GM12878 (cell line): Measurements from ENCODE around the gene DCUN1D4. TPM values are rescaled to one million over a fixed set of nuclear protein-coding genes. Genes with fewer than 3 reads are reported as not detected.

Source experiments
- ASH2L ChIP-seq: fragments of 300-600, 200-600 bp; sonication (generic); IDR thresholded peaks from 2 replicates; pipeline ENCODE4 v1.6.1; 2017; ENCODE audit warnings: low read depth, mild to moderate bottlenecking, borderline replicate concordance
- BHLHE40 ChIP-seq, 2 experiments: fragments of 450-650 bp in 1 of 2; IDR thresholded peaks; 2 replicates each; pipeline ENCODE4 v1.6.1; 2011 to 2017; ENCODE audit warnings: low read depth in 2 of 2, borderline replicate concordance in 1 of 2, improper control_type of control experiment in 1 of 2, low read length in 1 of 2, mild to moderate bottlenecking in 1 of 2
- DPF2 ChIP-seq: fragments of 450-650 bp; IDR thresholded peaks from 2 replicates; pipeline ENCODE4 v1.6.1; 2017; ENCODE audit warnings: mild to moderate bottlenecking
- FOS ChIP-seq: IDR thresholded peaks from 3 replicates; pipeline ENCODE4 v1.6.1; 2011; ENCODE audit warnings: borderline replicate concordance; ENCODE audit not compliant: insufficient read length; ENCODE audit errors: extremely low read depth
- HDGF ChIP-seq: fragments of 450-650 bp; IDR thresholded peaks from 2 replicates; pipeline ENCODE4 v1.6.1; 2016; ENCODE audit warnings: antibody characterized with exemption
- JUNB ChIP-seq: IDR thresholded peaks from 2 replicates; pipeline ENCODE4 v1.6.1; 2016; ENCODE audit warnings: antibody characterized with exemption, mild to moderate bottlenecking
- JUND ChIP-seq: IDR thresholded peaks from 2 replicates; pipeline ENCODE4 v1.6.1; 2012; ENCODE audit warnings: low read depth, mild to moderate bottlenecking, low read length, improper control_type of control experiment, moderate library complexity
- KAT2A ChIP-seq: conservative IDR thresholded peaks from 2 replicates; pipeline ENCODE4 v1.6.1; 2011; ENCODE audit warnings: low read depth, low read length; ENCODE audit not compliant: control insufficient read depth
- KLF5 ChIP-seq: fragments of 450-650 bp; IDR thresholded peaks from 2 replicates; pipeline ENCODE4 v1.6.1; 2014; ENCODE audit warnings: mild to moderate bottlenecking; ENCODE audit not compliant: partially characterized antibody
- NFIC ChIP-seq: IDR thresholded peaks from 2 replicates; pipeline ENCODE4 v1.6.1; 2012; ENCODE audit warnings: low read depth, mild to moderate bottlenecking, inconsistent platforms, low read length, moderate library complexity
- NFYB ChIP-seq: IDR thresholded peaks from 2 replicates; pipeline ENCODE4 v1.6.1; 2011; ENCODE audit warnings: low read depth, mild to moderate bottlenecking, low read length, improper control_type of control experiment, moderate library complexity; ENCODE audit not compliant: insufficient read depth
- NR2C1 ChIP-seq: fragments of 450-650 bp; IDR thresholded peaks from 2 replicates; pipeline ENCODE4 v1.6.1; 2017; ENCODE audit warnings: antibody characterized with exemption, mild to moderate bottlenecking, moderate library complexity
- POLR2A ChIP-seq: IDR thresholded peaks from 2 replicates; pipeline ENCODE4 v1.6.1; 2011; ENCODE audit warnings: low read depth, mild to moderate bottlenecking, low read length
- TBL1XR1 ChIP-seq: IDR thresholded peaks from 2 replicates; pipeline ENCODE4 v1.6.1; 2012; ENCODE audit warnings: low read depth, low read length, improper control_type of control experiment
- polyA plus RNA-seq, 11 experiments: library from polyadenylated mRNA; depleted of rRNA in 4 of 11; unstranded in 6 of 11; stranded (reverse) in 5 of 11; fragments of >200 nt; fragmentation: Nextera tagmentation in 4 of 11; fragmentation: Illumina TruSeq in 1 of 11; extraction: Ambion mirVana in 4 of 11; extraction: Trizol in 1 of 11; gene quantifications; 1 replicate in 1 of 11; 2 replicates in 10 of 11; pipeline versions ENCODE4 v1.2.1 to v1.2.3, GENCODE V29; 2011 to 2016; ENCODE audit warnings: inconsistent platforms in 2 of 11, missing spikeins in 2 of 11, low read depth in 1 of 11
- total RNA-seq, 4 experiments: library from RNA; depleted of rRNA in 3 of 4; stranded (reverse); fragments of >200 nt in 3 of 4; fragmentation: Illumina TruSeq in 1 of 4; extraction: Trizol in 1 of 4; gene quantifications; 2 replicates each; pipeline versions ENCODE4 v1.2.1 to v1.2.3, GENCODE V29; 2013 to 2021
- TF ChIP-seq, protein P1 (sequence below): fragments of 450-650 bp; IDR thresholded peaks from 2 replicates; pipeline ENCODE4 v1.6.1; 2014; ENCODE audit warnings: mild to moderate bottlenecking
- TF ChIP-seq, protein P2 (sequence below): fragments of 150-350 bp; IDR thresholded peaks from 2 replicates; pipeline ENCODE4 v1.6.1; 2016; ENCODE audit warnings: low read depth, low read length
- TF ChIP-seq, protein P3 (sequence below): IDR thresholded peaks from 2 replicates; pipeline ENCODE4 v1.6.1; 2011; ENCODE audit warnings: low read depth, mild to moderate bottlenecking, low read length, moderate library complexity, borderline replicate concordance; ENCODE audit errors: extremely low read depth
- TF ChIP-seq, protein P4 (sequence below), 3 experiments: IDR thresholded peaks in 2 of 3; conservative IDR thresholded peaks in 1 of 3; 2 replicates each; pipeline ENCODE4 v1.5.1; 2011; ENCODE audit warnings: low read depth in 3 of 3, low read length in 3 of 3, mild to moderate bottlenecking in 3 of 3, control low read depth in 2 of 3, moderate library complexity in 2 of 3, inconsistent platforms in 1 of 3, mixed read lengths in 1 of 3; ENCODE audit not compliant: control insufficient read depth in 2 of 3, insufficient read depth in 1 of 3; ENCODE audit errors: extremely low read depth in 1 of 3
- TF ChIP-seq, protein P5 (sequence below): fragments of 450-650 bp; IDR thresholded peaks from 2 replicates; pipeline ENCODE4 v1.6.1; 2016; ENCODE audit warnings: mild to moderate bottlenecking

The DCUN1D4 gene
- total and polyA plus RNA-seq, 10 of the 15 experiments (the other 5 are each of a cell fraction or from before 2014, with no cell fraction given) = 7.1 to 62.6 (median 16.8) TPM

DNA sequence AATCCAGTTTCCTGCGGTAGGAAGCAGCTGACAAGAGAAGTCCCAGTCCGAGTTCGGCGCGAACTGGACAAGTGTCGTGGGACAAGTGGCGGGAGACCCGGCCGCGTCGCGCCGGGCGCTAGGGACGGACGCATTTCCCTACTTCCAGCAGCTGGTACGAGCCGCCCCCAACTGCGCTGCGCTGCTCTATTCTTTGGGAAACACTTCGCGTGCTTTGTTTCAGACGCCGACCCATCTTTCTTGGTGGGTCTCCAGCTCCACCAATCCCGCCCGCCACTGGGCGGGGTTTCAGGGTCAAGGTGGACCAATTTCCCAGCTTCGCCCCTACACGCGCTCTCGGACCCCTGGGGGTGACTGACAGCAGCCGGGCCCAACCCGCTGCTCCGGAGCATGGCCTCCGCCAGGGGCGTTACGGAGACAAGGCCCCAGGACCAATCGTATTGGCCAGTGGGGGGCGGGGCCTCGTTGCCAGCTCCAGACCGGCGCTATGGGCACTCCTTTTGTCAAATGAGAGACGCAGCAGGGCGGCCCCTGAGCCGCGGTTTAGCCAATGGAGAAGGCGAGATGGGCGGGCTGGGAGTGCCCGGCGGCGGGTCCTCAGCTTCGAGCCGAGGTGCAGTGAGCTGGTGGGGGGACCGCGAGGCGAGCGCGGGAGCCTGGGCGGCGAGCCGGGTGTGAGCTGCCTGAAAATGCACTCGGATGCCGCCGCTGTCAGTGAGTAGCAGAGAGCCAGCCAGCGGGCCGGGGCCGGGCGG, at the start of gene DCUN1D4 (continued):
- TF ChIP-seq, protein P1, sequence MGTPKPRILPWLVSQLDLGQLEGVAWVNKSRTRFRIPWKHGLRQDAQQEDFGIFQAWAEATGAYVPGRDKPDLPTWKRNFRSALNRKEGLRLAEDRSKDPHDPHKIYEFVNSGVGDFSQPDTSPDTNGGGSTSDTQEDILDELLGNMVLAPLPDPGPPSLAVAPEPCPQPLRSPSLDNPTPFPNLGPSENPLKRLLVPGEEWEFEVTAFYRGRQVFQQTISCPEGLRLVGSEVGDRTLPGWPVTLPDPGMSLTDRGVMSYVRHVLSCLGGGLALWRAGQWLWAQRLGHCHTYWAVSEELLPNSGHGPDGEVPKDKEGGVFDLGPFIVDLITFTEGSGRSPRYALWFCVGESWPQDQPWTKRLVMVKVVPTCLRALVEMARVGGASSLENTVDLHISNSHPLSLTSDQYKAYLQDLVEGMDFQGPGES = peak; percentile 98
- TF ChIP-seq KLF5 = peak; percentile 95
- TF ChIP-seq TBL1XR1 = no peak
- no peak for TF ChIP-seq ASH2L
- TF ChIP-seq, protein P2, sequence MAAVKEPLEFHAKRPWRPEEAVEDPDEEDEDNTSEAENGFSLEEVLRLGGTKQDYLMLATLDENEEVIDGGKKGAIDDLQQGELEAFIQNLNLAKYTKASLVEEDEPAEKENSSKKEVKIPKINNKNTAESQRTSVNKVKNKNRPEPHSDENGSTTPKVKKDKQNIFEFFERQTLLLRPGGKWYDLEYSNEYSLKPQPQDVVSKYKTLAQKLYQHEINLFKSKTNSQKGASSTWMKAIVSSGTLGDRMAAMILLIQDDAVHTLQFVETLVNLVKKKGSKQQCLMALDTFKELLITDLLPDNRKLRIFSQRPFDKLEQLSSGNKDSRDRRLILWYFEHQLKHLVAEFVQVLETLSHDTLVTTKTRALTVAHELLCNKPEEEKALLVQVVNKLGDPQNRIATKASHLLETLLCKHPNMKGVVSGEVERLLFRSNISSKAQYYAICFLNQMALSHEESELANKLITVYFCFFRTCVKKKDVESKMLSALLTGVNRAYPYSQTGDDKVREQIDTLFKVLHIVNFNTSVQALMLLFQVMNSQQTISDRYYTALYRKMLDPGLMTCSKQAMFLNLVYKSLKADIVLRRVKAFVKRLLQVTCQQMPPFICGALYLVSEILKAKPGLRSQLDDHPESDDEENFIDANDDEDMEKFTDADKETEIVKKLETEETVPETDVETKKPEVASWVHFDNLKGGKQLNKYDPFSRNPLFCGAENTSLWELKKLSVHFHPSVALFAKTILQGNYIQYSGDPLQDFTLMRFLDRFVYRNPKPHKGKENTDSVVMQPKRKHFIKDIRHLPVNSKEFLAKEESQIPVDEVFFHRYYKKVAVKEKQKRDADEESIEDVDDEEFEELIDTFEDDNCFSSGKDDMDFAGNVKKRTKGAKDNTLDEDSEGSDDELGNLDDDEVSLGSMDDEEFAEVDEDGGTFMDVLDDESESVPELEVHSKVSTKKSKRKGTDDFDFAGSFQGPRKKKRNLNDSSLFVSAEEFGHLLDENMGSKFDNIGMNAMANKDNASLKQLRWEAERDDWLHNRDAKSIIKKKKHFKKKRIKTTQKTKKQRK = peak; percentile 95
- TF ChIP-seq, protein P3, sequence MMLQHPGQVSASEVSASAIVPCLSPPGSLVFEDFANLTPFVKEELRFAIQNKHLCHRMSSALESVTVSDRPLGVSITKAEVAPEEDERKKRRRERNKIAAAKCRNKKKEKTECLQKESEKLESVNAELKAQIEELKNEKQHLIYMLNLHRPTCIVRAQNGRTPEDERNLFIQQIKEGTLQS = no peak
- peak; percentile 93 for TF ChIP-seq NFYB
- peak; percentile 83 for TF ChIP-seq FOS
- TF ChIP-seq, protein P4, sequence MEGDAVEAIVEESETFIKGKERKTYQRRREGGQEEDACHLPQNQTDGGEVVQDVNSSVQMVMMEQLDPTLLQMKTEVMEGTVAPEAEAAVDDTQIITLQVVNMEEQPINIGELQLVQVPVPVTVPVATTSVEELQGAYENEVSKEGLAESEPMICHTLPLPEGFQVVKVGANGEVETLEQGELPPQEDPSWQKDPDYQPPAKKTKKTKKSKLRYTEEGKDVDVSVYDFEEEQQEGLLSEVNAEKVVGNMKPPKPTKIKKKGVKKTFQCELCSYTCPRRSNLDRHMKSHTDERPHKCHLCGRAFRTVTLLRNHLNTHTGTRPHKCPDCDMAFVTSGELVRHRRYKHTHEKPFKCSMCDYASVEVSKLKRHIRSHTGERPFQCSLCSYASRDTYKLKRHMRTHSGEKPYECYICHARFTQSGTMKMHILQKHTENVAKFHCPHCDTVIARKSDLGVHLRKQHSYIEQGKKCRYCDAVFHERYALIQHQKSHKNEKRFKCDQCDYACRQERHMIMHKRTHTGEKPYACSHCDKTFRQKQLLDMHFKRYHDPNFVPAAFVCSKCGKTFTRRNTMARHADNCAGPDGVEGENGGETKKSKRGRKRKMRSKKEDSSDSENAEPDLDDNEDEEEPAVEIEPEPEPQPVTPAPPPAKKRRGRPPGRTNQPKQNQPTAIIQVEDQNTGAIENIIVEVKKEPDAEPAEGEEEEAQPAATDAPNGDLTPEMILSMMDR (IDR thresholded peaks at IDR 0.05 in 2 of 3, conservative IDR thresholded peaks at IDR 0.05 in 1 of 3; ENCODE audit: control insufficient read depth in 2 of 3, extremely low read depth in 1 of 3, insufficient read depth in 1 of 3, low read depth in 3 of 3, low read length in 3 of 3) = peak; percentile 24 to 35 (median 25); a peak in 4 of 6 replicates
- peak in 1 of 2 experiments; percentile 46; a peak in 1 of 4 replicates for TF ChIP-seq BHLHE40 (IDR thresholded peaks at IDR 0.05; ENCODE audit: borderline replicate concordance in 1 of 2, low read depth in 2 of 2, low read length in 1 of 2)
- peak; percentile 83 for TF ChIP-seq POLR2A
- TF ChIP-seq, protein P5, sequence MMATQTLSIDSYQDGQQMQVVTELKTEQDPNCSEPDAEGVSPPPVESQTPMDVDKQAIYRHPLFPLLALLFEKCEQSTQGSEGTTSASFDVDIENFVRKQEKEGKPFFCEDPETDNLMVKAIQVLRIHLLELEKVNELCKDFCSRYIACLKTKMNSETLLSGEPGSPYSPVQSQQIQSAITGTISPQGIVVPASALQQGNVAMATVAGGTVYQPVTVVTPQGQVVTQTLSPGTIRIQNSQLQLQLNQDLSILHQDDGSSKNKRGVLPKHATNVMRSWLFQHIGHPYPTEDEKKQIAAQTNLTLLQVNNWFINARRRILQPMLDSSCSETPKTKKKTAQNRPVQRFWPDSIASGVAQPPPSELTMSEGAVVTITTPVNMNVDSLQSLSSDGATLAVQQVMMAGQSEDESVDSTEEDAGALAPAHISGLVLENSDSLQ = peak; percentile 100
- TF ChIP-seq NFIC = no peak
- no peak for TF ChIP-seq KAT2A
- peak; percentile 99 for TF ChIP-seq DPF2
- TF ChIP-seq HDGF = peak; percentile 59; the same call in 1 of the 2 replicates
- no peak for TF ChIP-seq JUND
- no peak for TF ChIP-seq JUNB
- peak; percentile 86 for TF ChIP-seq NR2C1
